ENCODE results near the gene OBP2A.

Gene OBP2A

DNA sequence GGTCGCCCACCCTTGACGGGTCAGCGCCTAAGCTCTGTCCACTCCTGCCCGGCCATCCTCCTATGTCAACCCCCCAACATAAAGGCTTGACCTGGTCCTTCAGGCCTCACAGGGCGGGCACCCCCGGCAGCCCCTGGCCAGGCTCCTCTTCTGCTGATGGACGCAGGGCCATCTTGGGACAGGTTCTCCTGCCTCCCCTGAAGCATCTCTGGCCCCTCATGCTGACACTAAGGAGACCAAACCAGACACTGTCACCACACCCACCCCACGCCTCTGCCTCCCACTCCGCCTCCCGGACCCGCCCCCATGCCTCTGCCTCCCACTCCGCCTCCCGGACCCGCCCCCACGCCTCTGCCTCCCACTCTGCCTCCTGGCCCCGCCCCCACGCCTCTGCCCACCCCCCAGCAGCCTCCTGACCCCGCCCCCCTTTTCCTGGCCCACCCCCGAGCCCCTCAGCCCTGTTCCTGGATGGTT, 6.8 kb downstream of the OBP2A start:
- DNase-seq = no peak

DNA sequence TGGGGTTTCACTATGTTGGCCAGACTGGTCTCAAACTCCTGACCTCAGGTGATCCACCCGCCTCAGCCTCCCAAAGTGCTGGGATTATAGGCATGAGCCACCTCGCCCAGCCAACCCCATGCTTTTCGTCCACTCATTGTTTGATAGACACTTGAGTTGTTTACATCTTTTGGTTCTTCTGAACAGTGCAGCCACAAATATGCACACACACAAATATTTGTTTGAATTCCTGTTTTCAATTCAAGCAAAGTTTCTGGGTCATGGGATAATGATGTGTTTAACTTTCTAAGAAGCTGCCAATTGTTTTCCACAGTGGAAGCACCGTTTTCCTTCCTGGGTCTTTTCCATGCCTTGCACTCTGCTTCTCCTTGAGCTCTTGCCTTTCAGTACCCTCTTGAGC, 8.8 kb downstream of the OBP2A start:
- DNase-seq = no peak

DNA sequence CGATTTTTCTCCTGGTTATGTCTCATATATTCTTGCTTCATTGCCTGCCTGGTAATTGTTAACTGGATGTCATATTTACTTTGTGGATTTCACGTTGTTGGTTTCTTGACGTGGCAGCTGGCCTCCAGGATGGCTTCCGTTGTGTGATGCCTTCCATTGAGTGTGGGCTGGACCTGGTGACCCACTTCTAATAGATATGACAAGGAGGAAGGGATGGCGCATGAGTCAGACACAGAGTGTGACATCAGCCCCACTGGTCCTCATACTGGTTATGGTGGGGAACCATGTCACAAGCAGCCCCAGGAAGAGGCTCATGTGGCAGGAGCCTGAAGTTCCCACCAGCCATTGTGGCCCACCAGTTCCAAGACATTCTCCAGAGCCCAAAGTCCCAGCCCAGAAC, 9.3 kb downstream of the OBP2A start:
- DNase-seq = no peak

DNA sequence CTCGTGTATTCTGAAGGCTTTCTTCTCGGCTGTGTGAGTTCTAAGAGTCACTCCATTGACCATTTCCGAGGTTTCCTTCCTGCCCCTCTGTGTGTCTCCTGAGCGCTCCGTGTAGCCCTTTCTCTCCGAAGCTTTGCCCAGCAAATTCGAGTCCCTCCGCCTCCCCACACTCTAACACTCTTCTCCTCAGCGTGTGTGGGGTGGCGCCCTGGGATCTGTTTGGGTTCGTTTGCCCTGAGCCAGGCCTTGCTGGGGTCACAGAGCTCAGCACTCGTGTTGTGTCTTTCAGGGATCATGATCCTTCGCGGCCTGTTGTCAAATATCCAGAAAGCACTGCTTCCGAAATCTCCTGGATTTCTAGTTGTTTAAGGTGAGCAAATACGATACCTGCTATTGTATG, 10.0 kb downstream of the OBP2A start:
- no peak for DNase-seq

DNA sequence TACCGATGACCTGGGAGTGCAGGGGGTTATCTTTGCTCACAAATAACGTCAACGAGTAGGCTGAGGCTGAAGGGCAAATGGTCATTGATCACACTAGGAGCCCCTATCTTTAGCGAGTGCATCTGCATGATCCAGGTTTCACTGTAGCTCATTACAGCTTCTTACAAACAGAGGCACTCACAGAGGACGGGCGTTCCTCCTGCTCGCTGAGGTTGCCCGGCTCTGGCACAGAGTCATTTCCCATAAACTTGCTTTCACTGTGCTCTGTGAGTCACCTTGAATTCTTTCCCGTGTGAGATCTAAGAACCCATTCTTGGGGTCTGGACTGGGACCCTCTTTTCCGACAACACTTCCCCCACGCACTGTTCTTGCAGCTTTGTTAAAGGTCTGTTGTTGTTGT, 13.7 kb downstream of the OBP2A start:
- no peak for DNase-seq

DNA sequence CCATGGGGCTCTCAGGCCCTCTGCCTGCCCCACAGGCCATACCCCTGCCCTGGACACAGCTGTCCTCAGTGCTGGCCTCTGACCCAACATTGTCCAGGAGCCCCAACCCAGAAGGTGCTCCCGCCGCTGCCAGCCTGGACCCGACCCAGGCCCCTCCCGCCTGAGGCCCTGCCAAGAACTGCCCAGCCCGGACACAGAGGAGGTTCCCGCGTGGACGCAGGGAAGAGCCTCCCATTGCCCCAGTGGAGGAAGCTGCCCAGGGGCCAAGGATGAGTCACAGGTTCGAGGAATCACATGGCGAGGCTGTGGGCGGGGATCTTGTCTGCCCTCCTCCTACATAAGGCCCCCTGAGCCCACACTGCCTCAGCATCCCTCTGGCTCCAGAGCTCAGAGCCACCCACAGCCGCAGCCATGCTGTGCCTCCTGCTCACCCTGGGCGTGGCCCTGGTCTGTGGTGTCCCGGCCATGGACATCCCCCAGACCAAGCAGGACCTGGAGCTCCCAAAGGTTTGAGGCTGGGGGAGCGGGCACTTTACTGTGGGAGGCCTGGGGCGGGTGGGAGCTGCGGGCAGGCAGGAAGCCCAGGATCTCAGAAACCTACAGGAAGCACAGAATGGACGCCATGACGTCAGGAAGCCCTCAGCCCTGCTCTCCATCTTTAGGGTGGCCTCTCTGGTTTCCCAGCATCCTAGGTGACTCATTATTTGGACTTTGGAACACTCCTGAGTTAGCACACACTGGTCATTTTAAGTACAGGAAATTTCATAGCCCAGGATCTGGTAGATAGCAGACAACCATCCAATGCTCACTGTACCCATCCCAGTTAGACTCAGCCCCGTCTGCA, 15.7 kb downstream of the OBP2A start, which contains the start of gene PAEP:
TSS of gene PAEP (plus strand) at position 366 of the 844 bp plus-strand sequence.
- no peak for DNase-seq

DNA sequence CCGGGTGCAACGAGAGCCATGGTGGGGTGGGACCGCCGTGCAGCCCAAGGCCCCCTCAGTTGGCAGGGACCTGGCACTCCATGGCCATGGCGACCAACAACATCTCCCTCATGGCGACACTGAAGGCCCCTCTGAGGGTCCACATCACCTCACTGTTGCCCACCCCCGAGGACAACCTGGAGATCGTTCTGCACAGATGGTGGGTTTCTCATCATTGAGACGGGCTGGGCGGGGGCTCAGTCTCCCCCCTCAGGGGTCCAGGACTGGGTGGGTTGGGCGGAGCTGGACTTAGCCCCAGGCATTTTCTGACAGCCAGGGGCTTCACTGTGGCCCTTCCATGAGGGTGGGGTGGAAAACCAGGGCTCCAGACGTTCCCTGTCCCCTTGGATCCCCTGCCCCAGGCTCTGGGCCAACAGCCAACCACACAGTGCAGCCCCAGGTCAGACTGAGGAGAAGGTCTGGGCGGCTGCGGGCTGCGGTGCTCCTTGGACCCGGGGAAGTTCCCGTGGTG, 16.4 kb downstream of the OBP2A start:
- no peak for DNase-seq

DNA sequence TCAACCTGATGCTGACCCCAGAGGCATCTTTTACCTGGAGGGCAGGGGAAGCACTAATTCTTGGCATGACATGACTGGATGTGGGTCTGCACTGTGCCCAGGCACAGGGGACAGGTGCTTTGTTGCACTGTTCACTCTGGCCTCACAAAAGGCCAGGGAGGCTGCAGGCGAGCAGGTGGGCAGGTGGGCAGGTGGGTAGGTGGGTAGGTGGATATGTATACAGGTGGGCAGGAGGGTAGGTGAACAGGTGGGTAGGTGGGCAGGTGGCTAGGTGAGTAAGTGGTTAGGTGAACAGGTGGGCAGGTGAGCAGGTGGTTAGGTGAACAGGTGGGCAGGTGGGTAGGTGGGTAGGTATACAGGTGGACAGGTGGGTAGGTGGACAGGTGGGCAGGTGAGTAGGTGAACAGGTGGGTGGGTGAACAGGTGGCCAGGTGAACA, 17.1 kb downstream of the OBP2A start:
- no peak for DNase-seq

DNA sequence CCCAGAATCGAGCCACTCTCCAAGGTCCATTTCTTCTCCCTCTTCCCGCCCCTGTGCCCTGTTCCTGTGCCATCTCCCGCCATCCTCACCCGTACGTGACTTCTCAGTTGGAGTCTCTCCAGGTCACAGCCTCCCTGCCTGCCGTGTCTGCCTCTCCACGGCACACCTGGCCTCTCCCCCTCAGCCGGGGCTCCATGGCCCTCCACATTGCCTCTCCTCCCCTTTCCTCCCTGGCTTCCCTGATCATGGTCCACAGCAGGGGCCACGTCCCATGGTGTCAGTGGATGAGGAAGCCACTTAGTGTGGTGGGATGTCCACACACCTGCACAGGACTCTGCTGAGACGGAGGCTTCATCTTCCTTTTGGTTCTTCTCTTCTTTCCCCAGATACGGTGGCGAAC, 17.9 kb downstream of the OBP2A start:
- DNase-seq = no peak

DNA sequence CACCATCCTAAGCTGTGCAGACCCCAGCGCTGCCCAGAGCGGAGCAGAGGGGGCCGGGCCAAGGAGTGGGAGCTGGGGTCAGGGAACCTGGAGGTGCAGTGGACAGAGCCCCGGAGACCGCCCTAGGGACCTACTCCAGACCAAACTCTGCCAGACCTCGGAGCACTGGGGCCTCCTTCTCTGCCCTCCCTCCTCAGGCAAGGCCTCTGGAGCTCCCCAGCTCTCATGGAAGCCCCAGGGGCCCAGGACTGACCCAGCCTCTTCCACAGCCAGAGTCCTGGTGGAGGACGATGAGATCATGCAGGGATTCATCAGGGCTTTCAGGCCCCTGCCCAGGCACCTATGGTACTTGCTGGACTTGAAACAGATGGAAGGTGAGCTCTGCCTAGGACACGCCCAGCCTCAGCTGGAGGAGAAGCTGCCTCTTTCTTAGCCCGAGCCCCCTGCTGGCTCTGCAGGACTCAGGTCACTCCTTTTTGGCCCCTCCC, 19.3 kb downstream of the OBP2A start:
- no peak for DNase-seq

DNA sequence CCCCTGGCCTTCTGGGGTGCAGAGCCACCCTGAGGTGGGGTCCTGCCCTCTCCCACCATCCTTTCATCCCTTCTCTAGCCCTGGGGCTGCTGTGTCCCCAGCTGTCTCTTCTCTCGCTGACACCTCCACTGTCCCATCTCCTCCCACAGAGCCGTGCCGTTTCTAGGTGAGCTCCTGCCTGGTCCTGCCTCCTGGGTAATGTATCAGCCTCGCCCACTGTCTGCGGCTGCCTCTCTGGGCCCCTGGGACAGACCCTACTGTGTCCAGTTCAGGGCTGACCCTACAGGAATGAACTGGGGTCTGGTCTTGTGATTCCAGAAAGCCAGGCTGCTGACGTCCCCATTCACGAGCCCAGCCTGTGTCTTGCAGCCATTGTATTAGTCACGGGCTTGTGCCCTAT, 19.7 kb downstream of the OBP2A start:
- DNase-seq = no peak

DNA sequence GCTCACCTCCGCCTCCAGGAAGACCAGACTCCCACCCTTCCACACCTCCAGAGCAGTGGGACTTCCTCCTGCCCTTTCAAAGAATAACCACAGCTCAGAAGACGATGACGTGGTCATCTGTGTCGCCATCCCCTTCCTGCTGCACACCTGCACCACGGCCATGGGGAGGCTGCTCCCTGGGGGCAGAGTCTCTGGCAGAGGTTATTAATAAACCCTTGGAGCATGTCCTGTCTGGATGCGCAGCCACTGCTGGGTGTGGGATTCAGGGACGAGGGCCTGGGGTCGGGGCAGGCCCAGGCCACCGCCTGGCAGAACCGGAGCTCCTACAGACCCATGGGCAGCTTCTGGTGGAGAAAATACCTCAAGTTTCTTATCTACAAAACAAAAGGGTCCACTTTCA, 20.6 kb downstream of the OBP2A start:
- no peak for DNase-seq

DNA sequence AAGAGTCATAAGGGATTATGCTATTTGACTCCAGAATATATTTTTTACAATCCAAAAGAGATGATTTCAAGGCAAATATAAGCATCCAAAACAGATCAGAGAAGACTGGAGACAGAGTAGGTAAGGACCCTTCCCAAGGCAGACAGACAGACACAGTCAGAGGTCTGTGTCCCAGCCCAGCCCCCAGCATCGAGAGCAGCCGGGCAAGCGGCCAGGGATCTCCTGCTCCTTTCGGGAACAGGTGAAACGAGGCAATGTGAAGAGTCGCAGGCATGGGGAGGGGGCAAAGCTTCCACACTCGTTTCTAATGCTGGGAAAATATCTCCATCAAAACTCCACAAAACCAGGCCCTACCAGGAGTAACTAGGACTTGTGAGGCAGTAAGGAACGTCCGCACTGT, 21.4 kb downstream of the OBP2A start:
- DNase-seq = no peak

DNA sequence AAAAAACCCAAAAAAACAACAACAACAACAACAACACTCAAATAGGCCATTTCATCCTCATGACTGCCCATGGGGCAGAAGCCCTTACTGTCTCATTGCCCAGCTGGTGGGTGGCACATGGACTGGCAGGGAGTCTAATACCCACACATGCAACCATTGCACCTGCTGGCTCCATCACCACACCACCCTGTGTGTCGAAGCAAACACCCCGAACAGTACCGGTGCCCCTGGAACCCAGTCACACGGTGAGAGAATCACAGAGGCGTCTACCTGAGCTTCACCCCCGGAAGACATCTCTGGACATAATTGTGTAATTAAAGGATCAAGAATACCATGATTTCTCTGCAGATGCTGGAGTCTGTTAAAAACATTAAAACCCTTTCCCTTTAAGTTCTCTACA, 22.1 kb downstream of the OBP2A start:
- DNase-seq = no peak

DNA sequence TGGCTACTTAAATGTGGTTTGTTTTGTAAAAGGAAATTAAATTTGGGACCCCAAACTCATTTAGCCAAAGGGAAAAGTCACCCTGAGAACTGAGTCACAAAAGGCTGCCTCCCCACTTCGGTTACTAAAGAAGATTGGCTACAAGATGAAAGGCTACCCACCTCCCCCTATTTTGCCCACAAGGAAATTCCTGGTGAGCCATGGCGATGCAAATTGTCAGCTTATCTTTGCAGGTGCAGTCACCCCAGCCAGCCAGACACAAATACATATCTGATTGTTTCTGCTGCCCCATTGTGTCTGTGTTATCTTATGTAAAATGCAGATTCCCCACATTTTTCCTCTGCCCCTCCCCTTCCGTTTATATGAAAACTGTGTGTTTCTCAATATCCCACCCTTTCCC, 24.5 kb downstream of the OBP2A start:
- peak in 1 of 2 experiments; percentile 28 for DNase-seq

DNA sequence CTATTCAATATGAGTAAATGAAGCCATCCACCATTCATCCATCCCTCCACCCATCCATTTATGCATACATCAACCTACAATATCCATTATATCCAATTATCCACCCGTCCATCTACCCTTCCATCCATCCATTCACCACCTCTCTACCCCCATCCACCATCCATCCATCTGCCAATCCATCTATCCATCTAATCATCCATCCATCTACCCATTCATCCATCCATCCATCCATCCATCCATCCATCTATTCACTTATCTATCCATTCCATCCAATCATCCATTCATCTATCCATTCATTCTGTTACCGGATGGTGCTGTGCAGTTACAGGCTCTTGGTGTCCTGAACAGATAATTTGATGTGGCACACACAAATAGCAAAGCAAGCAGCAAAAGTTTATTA, 26.3 kb downstream of the OBP2A start:
- no peak for DNase-seq

DNA sequence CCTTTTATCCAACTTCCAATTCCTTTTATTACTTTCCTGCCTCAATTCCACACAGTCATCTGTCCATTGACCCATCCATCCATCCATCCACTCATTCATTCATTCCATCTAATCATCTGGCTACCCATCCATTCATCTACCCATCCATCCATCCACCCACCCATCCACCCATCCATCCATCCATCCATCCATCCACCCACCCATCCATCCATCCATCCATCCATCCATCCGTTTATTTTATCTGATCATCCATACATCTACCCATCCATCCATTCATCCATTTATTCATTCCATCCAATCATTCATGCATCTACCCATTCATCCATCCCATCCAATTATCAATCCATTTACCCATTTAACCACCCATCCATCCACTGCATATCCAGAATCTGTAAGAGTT, 27.2 kb downstream of the OBP2A start:
- no peak for DNase-seq

DNA sequence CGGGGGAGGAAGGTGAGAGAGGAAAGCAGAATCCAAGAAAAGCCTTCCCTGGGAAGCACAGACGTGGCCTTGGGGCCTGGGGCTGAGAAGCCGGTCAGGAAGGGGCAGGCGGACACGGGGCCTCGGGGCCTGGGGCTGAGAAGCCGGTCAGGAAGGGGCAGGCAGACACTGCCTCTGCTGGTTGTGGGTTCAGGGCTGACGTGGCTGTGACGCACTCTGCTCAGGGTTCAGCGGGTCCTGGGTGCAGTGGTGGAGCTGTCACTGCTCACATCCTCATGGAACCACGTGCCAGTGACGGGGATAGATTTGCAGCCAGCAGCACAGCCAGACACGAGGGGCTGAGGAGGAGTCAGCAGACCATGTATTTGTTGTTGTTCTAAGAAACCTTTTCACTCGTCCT, 28.4 kb downstream of the OBP2A start:
- no peak for DNase-seq

DNA sequence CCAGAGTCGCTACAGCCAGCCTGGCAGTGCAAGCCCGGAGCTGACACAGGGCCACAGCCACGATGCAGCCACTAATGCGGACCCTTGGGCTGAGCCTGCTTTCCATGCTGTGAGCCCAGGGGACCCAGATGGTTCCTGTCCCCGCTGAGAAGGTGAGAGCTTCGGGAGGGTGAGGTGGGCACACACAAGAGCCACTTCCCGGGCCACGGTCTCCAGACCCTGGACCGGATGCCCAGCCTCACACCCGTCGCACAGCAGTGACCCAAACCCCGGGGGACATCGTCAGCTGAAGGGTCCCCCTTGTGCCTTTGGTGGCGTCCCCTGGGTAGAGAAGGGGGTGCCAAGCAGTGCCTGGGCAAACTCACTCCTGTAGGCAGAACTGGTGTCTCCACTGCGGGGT, 29.0 kb downstream of the OBP2A start:
- no peak for DNase-seq

DNA sequence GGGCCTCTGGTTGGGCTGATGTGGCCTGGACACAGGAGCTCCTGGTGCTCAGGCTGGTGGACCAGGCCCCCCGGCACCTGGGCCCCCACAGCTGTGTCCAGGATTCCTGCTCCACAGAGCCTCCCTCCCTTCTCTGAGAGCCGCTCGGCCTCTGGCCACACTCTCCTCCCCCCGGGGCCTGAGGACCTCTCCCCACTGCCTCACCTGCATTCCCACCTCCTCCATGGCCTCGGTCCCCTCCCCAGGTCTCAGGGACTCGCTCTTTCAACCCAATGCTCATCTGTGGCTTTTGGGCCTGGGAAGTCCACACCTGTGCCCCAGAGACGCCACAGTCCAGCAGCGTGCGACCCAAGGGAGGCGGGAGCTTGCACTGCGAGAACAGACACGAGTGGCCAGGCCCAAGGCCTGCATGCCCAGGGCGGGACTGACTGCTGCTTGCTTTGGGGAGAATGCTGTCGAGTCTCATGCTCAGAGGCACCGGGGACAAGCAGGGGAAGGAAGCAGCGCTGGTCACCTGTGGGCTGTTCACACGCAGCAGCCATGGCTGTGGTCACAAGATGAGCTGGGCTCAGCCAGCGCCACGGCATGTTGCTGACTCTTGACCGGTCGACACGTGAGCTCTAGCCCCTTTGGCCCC, 30.2 kb downstream of the OBP2A start:
- no peak for DNase-seq

DNA sequence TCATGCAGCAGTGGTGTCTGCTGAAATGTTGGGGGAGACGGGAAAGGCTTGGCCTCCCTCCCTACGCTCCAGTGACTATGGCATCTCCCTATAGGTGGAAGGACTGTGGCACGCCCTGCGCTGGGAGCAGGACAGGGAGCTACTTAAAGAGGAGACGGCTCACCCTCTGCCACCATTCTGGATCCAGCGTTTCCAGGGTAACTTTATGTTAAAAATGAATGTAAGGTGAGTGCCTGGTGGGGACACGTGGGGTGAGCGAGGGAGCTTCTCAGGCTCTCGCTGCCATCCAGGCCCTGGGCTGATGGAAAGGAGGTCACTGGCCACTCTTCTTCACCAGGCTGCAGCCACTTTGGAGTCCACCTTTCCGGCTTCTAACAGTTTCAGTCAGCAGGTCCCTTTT, 31.3 kb downstream of the OBP2A start:
- no peak for DNase-seq

DNA sequence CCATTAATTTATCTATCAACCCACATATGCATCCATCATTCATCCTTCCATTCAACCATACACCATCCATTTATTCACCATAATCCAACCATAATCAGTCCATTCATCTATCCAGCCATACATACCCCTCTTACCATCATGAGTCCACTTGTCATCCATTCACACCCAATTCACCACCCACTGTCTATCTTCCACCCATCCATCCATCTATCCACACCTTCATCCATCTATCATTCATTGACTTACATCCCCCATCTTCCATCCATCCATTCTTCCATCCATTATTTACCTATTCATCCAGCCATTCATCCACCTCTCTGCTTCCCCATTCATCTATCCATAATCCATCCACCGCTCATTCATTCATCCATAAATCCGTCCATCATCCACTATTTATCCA, 33.4 kb downstream of the OBP2A start:
- no peak for DNase-seq

DNA sequence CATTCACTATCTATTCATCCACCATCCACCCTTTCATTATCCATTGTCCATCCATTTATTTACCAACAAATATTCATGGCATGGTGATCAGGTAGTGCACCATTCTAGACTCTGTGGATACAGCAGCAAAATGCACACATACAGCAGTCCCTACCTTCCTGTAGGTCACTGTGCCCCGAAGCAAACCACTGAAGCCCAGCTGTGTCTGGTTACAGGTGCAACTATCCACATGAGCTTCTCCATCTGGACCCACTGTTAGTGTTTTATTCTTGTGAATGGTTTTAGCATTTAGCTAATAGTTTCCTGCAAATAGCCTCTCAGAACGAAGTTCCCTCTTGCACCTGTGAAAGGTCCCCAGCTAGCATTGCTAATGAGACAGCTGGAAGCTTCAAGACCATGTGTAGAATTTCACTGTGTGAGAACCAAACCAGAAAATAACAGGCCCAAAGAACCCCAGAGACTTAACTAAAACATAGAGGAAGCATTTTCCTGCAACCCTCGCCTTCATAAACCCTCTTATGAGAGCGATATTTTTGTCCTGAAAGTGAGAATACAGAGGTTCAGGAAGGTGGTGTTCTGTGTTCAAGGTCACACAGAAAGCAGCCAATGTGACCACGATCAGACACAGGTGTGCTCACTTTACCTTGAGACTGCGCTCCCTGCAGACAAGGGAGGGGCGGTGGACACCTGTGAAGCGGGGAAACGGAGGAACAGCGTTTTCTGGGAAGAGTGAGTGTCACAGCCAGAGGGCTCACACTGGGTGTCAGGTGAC, 34.1 kb downstream of the OBP2A start:
- no peak for DNase-seq

Measured in NCI-H526 (cell line).